Hypothalamus (tissue), 51 donors: Measurements from ENCODE around the gene CACNA1H.
"Not testable (repeated sequence)": the region's sequence is repeated elsewhere in the genome, so short reads cannot be mapped to it uniquely, and the experiment has no call there.

Source experiments
- DNase-seq, 51 donors: peaks; one replicate each; lab custom pipeline; 2025; lab: John Stamatoyannopoulos, UW

The CACNA1H gene

DNA sequence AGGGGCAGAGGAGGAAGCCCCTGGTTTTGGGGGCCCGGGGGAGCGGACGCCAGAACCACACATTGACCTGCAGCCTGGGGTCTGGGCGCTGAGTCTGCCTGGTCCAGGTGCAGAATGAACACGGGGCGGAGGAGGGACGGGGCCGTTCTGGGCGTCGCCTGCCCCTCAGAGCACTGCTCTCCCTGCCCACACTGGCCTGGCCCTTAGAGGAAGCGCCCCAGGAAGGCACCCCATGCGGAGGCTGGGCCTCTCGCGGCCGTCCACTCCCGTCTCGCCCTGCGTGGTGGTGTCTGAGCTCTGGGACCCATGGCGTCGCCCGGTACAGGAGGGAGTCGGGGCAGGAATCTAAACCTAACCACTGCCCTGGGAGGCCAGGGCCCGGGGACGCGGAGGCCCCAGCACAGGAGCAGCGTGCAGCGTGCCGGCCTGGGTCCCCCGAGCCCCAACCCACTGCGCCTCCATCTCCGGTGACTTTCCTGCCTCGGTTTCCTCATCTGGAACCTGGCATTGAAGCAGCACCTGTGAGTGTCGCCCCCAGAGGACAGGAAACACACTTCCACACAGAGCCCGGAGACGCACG is 107.3 kb downstream of the CACNA1H start:
- no peak for DNase-seq

DNA sequence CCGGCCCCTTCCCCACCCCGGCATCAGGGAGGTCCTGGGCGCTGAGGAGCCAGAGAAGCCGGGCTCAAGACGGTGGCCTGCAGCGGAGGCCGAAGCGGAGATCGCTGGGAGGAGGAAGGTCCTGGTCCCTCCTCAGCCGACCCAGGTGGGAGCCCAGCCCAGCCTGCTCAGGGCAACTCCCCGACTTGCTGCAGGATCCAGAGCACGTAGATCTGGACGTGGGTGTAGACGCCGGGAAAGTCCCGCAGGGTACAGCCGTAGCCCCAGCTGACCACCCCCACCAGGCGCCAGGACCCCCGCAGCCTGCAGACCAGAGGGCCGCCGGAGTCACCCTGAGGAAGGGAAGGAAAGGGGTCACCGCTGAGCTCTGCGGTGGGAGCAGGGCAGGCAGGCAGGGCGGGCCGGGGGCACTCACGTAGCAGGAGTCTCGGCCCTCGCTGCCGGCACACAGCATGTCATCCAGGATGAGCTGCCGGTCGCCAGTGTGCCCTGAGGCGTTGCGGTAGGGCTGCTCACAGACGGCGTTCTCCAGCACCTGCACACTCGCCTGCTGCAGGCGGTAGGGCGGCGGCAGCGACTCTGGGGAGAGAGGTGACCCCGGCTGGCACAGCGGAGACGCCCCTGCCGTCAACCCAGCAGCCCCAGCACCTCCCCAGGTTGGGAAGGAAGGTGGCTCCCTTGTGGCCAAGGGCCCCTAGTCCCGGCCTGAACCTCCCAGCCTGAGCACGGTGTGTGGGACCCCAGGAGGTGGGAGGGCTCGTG is 108.4 kb downstream of the CACNA1H start:
- no peak for DNase-seq

DNA sequence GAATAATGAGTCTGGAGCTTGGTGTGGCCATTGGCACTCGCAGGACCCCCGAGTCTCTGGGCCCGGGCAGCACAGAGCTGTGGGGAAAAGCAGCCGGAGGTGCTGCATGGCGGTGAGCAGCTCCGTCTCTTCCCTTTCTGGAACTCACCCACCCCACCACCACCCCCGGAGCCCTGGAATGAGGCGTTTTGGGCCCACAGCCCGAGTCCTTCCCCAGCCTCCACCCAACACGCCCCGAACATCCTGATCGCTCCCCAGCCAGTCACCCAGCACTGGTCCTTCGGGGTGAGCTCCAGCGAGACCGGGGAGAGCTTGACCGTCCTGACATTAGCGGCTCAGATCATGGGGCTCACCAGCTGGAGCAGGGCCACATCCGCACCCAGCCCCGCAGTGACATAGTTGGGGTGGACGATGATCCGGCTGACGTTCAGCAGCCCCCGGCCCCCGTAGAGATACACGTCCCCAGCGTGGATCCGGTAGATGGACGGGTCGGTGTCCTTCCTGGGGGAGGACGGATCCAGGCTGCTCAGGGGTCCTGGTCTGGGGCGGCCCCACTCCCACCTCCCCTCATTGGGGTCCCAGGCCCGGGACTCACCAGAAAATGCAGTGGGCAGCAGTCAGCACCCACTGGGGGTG is 109.4 kb downstream of the CACNA1H start:
- DNase-seq, result no peak

DNA sequence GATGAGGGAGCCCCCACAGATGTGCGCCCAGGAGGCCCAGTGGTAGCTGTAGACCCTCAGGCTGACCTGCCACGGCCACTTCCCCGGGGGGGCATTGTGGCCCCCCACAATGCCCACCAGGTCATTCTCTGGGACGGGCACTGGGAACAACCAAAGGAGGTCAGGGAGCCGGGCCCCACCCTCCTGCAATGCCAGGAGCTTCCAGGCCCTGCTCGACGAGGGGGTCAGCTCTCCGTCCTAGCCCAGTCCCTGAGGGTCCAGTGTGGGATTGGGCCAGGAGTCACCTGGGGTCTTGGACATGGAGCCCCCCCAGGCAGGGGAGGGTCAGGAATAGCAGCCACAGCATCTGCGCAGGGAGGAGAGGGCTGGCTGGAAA is 109.9 kb downstream of the CACNA1H start:
- DNase-seq, result no peak

DNA sequence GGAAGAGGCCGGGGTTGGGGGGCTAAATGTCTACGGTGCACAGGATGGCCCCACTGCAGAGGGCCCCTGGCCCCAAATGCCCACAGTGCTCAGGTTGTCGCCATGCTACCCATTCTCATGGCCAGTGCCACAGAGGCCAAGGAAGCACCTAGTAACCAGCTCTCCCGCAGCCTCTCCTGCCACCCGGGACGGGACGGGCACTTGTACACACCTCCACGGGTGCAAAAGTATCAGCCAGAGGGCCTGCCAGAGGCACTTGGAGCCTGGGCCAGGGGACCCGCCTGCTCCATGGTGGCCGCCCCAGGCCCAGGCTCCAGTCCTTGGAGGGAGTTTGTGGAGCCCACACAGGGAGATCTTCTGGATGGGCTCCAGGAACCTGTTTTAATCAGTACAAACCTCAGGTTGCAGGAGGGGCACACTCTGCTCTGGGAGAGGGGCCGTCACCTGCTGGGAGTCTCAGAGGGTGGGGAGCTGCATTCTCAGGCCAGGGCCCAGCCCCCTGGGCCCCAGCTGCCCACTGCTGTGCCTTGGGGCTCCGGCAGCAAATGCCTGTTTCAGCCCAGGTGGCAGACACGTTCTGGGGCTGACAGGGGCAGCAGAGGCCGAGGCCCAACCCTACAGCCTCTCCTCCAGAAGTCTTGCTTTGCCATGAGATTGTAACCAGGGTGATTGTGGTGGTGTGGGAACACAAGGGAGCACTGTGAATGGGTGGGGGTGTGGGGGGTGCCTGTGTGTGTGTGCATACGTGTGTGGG is 110.9 kb downstream of the CACNA1H start:
- DNase-seq, result no peak

DNA sequence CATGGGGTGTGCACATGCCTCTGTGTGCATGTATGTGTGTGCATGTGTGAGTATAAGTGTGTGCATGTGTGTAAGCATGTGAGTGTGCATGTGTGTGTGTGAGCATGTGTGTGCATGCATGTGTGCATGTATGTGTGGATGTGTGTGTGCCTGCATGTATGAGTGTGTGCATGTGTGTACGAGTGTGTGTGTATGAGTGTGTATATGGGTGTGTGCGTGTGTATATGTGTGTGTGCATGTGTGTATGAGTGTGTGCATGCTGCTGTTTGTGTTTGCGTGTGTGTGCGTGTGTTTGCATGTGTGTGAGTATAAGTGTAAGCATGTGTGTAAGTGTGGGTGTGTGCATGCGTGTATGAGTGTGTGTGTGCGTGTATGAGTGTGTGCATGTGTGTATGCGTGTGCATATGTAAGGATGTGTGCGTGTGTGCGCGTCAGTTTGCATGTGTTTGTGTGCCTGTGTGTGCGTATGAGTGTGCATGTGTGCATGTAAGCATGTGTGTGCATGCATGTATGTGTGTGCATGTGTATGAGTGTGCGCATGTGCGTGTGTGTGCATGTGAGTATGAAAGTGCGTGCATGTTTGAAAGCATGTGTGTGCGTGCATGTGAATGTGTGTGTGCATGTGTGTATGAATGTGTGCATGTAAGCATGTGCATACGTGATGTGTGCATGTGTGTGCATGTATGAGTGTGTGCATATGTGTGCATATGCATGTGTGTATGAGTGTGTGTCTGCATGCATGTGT is 111.6 kb downstream of the CACNA1H start:
- DNase-seq, result no peak

DNA sequence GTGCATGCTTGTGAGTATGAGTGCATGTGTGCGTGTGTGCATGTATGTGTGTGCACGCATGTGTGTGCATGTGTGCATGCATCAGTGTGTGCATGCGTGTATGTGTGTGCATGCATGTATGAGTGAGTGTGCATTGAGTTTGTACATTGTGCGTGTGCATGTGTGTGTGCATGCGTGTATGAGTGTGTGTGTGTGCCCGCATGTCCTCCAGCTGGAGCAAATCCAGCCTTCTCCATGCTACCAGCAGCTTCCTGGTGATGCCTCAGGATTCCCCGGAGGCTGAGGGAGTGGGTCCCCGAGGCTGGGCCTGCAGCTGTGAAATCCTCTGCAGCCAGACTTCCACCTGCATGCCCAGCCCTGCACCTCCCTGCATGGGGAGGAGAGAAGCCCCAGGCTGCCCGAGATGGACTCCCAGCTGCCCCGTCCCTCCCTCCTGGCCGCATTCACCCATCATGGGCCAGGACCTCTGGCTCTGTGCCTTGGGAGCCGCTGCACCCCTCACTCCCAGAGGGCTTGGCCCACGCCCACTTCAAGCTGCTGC is 112.3 kb downstream of the CACNA1H start:
- DNase-seq, result no peak

DNA sequence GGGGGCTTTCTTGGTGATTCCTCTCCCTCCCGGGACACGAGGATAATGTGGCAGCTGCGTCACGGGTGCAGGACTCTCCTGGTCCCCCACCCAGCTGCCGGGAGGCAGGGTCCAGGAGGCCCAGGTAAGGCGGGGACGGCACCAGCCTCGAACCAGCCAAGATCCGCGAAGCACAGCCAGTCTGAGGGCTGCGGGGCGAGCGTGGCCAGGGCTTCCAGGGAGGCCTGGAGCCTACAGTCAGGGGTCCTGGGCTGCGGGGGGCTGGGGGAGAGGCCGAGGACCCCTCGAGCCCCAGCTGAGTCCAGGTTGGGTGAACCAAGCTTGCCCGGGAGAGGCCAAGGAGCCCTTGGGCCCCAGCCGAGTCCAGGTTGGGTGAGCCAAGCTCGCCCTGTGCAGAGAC is 112.9 kb downstream of the CACNA1H start:
- DNase-seq, result no peak

DNA sequence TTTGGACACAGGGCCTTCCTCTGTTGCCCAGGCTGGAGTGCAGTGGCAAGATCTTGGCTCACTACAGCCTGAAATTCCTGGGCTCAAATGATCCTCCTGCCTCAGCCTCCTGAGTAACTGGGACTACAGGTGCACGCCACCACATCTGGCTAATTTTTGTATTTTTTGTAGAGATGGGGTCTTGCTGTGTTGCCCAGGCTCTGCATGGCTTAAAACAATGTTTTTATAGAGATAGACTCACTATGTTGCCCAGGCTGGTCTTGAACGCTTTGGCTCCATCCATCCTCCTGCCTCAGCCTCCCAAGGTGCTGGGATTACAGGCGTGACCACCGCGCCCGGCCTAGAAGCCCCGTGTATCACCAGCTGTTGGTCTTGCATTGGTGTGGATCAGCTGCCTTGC is 116.5 kb downstream of the CACNA1H start:
- DNase-seq, result not testable (repeated sequence)

DNA sequence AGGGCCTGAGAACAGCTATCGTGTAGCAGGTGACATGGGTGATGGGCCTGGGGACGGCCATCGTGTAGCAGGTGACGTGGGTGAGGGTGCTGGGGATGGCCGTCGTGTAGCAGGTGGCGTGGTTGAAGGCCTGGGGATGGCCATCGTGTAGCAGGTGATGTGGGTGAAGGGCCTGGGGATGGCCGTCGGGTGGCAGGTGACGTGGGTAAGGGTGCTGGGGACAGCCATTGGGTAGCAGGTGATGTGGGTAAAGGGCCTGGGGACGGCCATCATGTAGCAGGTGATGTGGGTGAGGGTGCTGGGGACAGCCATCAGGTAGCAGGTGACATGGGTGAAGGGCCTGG is 118.4 kb downstream of the CACNA1H start:
- no peak for DNase-seq
